22Rv1 (cell line): ENCODE results near the gene LRPAP1.

ENCODE experiments used
- H3K27ac ChIP-seq: fragments of 450-650 bp; 2 replicates; pipeline ENCODE4 v1.5.1; 2017
- CTCF ChIP-seq: fragments of 450-650 bp; IDR thresholded peaks from 2 replicates; pipeline ENCODE4 v1.5.1; 2017; ENCODE audit warnings: mild to moderate bottlenecking
- ZFX ChIP-seq: fragments of 450-650 bp; IDR thresholded peaks from 2 replicates; pipeline ENCODE4 v1.6.1; 2017; ENCODE audit warnings: antibody characterized with exemption, borderline replicate concordance

Gene LRPAP1

GRCh38 chr4:3484057-3484973, 47.9 kb downstream of the LRPAP1 start:
- H3K27ac ChIP-seq, result no peak overlapping the region
- TF ChIP-seq CTCF, result no peak
- TF ChIP-seq ZFX, result no peak

GRCh38 chr4:3483471-3483921, 48.7 kb downstream of the LRPAP1 start:
- TF ChIP-seq CTCF (no peak), ZFX (no peak)
- H3K27ac ChIP-seq, result no peak overlapping the region

DNA sequence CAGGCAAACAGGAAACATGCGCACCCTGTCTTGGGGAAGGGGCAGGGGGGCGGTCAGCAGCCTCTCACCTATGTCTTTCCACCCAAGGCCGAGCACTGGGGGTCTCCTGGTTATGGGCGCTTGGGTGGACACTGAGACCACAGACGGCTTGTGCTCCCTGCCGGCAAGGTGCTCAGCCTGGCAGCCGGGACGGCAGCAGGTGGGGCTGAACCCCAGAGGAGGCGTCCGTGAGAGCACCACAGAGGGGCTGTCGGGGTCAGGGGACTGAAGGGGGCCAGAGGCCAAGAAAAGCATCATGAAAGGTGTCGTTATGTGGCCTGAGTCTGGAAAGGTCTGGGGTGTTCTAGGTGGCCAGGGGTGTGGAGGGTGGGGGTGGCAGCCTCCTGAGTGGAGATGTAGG, 49.5 kb downstream of the LRPAP1 start:
- H3K27ac ChIP-seq, result no peak overlapping the region
- TF ChIP-seq ZFX (no peak), CTCF (no peak)

DNA sequence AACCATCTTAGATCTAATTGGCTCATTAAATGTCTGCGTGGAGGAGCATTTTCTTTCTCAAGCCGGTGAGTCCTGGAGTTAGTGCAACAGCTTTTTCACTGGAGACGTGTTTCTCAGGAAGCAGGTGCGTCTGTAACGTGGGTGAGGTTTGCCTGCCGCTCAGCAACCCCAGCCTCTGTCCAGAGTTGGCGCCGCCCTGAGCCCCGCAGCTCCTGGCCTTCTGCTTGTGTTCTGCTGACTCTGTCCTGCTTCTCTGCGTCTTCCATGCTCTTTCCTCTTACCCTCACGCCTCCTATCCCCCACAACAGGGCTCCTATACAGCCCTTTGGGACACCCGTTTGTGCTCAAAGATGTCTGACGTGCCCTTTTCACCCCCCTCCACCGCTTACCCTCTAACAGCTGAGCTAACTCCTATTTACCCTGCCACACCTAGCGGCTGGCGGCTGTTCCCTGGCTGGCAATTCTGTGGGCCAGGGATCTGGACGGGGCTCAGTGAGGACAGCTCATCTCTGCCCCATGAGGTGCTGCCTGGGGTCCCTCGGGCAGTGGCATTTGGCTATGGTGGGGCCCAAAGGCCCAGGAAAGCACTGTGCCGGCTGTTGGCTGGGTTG, 50.3 kb downstream of the LRPAP1 start:
- no peak overlapping the region for H3K27ac ChIP-seq
- no peak for TF ChIP-seq CTCF
- TF ChIP-seq ZFX, result no peak

GRCh38 chr4:3481113-3481531, 51.1 kb downstream of the LRPAP1 start:
- H3K27ac ChIP-seq, result no peak overlapping the region
- no peak for TF ChIP-seq CTCF
- no peak for TF ChIP-seq ZFX

- H3K27ac ChIP-seq, result no peak overlapping the region
- TF ChIP-seq CTCF, result peak; percentile 99
- no peak for TF ChIP-seq ZFX
Observed at GRCh38 chr4:3480528-3481112, 51.6 kb downstream of the LRPAP1 start.
